ENCODE results near the gene HOXA10.

Gene HOXA10

DNA sequence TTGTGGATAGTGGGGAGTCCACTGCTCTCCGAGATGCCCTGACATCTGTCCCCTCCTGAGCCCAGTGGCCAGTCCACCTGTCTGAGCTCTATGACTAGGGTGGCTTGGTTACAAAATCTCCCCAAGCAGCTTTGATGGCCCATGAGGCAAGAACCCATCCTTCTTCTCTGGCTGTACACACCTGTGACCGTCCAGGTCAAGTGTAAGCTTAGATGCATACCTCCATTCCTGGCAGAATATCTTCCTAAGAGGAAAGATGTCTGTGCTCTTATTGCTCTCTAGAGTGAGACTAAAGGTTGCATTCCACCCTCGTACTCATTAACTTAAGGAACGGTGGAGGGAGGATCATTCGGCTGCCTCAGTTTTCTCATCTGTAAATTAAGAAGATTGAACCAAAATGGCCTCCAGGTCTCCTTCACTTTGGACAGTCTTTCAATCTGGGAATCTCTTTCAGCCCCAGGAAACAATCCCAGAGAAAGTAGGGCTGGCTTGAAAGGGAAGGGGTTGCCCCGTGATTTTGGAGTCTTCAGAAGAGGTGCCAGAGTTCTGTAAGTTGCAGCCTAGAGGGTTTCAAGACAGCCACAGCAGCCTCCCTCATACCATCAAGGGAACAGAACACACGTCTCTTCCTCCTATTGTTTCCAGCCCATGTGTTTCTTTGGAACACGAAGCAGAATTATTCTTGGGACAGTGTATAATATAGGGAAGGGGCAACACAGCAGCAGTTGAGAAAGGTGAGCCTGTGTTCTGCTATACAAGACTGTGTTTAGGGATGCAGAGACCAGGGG, 49.0 kb downstream of the HOXA10 start:
- Histone ChIP-seq H3K27me3 (ENCODE audit: control insufficient read depth, insufficient read depth, low read length) (no peaks in the 10 kb centered on the region), H3K79me2 (no peaks in the 10 kb centered on the region), H3K36me3 (ENCODE audit: control insufficient read depth, insufficient read depth, low read length) (no peaks in the 10 kb centered on the region), H3K27ac (no peak overlapping the region), H3K4me2 (ENCODE audit: low read length) (peak overlapping the region; percentile 49), H3K4me1 (no peaks in the 10 kb centered on the region), H3K9ac (no peak overlapping the region), H2AFZ (no peak overlapping the region), H3K4me3 (ENCODE audit: low read depth, low read length) (no peak overlapping the region), H3K9me3 (ENCODE audit: control insufficient read depth, low read length) (no peaks in the 10 kb centered on the region)
- TF ChIP-seq, protein P1, sequence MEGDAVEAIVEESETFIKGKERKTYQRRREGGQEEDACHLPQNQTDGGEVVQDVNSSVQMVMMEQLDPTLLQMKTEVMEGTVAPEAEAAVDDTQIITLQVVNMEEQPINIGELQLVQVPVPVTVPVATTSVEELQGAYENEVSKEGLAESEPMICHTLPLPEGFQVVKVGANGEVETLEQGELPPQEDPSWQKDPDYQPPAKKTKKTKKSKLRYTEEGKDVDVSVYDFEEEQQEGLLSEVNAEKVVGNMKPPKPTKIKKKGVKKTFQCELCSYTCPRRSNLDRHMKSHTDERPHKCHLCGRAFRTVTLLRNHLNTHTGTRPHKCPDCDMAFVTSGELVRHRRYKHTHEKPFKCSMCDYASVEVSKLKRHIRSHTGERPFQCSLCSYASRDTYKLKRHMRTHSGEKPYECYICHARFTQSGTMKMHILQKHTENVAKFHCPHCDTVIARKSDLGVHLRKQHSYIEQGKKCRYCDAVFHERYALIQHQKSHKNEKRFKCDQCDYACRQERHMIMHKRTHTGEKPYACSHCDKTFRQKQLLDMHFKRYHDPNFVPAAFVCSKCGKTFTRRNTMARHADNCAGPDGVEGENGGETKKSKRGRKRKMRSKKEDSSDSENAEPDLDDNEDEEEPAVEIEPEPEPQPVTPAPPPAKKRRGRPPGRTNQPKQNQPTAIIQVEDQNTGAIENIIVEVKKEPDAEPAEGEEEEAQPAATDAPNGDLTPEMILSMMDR (IDR thresholded peaks at IDR 0.05) = no peak

DNA sequence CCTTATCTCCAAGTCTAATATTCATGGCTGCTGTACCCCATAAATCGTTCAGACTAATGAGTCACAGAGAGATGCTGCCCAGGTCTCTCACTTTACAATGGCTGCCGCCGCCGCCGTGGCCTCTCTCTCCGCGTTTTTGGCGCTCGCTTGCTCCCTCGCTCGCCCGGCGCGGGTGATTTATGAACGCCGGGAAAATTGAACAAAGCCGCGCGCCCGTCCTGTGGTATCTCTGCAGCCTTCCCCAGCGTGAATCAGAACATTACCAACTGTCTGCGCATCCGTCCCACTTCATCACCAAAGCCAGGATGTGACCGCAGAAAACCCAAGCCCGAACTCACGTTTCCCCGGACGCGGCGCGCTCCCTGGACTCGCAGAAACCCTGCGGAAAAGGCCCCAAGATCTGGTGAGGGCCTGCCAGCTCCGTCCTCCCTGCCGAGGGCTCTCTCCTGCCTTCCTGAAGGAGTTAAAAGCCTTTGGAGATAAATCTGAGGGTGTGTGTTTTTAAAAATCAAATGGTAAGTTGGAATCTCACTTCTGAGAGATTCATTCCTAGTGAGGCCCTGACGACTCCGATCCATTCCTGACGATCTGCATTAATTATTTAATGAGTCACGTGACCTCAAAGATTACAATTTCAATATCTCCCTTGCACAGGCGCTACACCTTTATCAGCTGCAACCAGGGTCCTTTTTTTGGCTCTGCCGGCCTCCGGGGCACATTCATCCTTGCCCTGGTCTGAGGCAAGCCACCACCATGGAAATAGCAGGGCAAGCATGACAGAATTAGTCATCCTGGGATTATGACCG, 49.8 kb downstream of the HOXA10 start:
- TF ChIP-seq, protein P1 (IDR thresholded peaks at IDR 0.05) = no peak
- H3K4me1 ChIP-seq = no peaks in the 10 kb centered on the region
- no peak overlapping the region for H3K27ac ChIP-seq
- no peak overlapping the region for H3K4me3 ChIP-seq (ENCODE audit: low read depth, low read length)
- H3K9me3 ChIP-seq (ENCODE audit: control insufficient read depth, low read length) = no peaks in the 10 kb centered on the region
- no peaks in the 10 kb centered on the region for H3K36me3 ChIP-seq (ENCODE audit: control insufficient read depth, insufficient read depth, low read length)
- H2AFZ ChIP-seq = no peak overlapping the region
- H3K4me2 ChIP-seq (ENCODE audit: low read length) = no peak overlapping the region
- H3K79me2 ChIP-seq = no peaks in the 10 kb centered on the region
- H3K27me3 ChIP-seq (ENCODE audit: control insufficient read depth, insufficient read depth, low read length) = no peaks in the 10 kb centered on the region
- H3K9ac ChIP-seq = no peak overlapping the region

DNA sequence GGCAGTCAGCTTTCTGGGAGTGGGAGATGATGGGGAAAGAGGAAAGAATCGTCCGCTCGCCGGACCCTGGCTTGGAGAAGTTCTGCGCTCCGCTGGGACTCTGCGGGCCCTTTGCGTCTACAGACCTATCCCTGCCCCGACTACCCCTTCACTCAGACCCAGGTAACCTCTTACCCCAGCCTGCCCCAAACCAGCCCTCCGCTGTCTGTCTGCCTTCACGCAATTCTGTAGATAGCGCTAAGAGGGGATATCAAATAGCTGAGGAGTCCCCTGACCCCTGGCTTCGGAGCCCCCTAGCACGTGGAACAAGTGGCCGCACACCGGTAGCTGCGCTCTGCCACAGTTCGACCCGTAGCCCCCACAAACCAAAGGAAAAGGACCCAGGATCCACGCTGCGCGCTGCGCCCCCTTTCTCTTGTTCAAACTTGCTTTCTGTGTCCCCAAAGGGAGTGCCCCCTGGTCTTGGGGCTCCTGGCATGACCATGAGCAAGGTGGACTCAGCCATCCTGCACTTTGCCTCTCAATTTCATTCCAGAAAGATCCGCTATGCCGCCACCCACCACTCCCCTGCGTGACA, 50.6 kb downstream of the HOXA10 start:
- H2AFZ ChIP-seq = no peak overlapping the region
- H3K4me3 ChIP-seq (ENCODE audit: low read depth, low read length) = no peak overlapping the region
- H3K4me2 ChIP-seq (ENCODE audit: low read length) = no peak overlapping the region
- H3K36me3 ChIP-seq (ENCODE audit: control insufficient read depth, insufficient read depth, low read length) = no peaks in the 10 kb centered on the region
- no peak overlapping the region for H3K9ac ChIP-seq
- no peaks in the 10 kb centered on the region for H3K27me3 ChIP-seq (ENCODE audit: control insufficient read depth, insufficient read depth, low read length)
- no peaks in the 10 kb centered on the region for H3K9me3 ChIP-seq (ENCODE audit: control insufficient read depth, low read length)
- H3K4me1 ChIP-seq = no peaks in the 10 kb centered on the region
- H3K27ac ChIP-seq = no peak overlapping the region
- no peaks in the 10 kb centered on the region for H3K79me2 ChIP-seq
- TF ChIP-seq, protein P1 (IDR thresholded peaks at IDR 0.05) = no peak

DNA sequence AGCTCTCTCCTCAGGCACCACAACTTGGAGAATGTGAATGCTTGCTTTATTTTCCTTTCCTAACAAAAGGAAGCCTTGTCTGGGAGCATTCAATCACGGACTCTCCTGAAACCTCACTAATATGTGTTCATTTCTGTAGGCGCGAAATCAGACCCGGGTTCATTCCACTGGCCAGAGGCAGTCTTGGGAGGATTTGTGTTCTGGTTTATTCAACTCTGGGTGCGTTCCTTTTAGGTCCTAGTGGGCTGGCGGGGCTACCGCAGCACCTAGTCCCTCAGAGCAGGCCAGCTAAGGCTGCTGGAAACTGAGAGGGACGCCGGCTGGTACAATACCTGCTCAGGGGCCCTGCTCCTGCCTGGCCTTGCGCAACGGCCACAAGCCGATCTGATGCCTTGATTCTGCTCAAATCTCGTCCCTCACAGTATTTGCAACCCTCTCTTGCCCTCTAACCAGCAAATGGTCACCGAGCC, 51.1 kb downstream of the HOXA10 start:
- Histone ChIP-seq H3K4me1 (no peaks in the 10 kb centered on the region), H3K79me2 (no peaks in the 10 kb centered on the region), H3K9me3 (ENCODE audit: control insufficient read depth, low read length) (no peaks in the 10 kb centered on the region), H3K9ac (no peak overlapping the region), H3K36me3 (ENCODE audit: control insufficient read depth, insufficient read depth, low read length) (no peaks in the 10 kb centered on the region), H3K27me3 (ENCODE audit: control insufficient read depth, insufficient read depth, low read length) (no peaks in the 10 kb centered on the region), H3K4me2 (ENCODE audit: low read length) (no peak overlapping the region), H2AFZ (no peak overlapping the region), H3K4me3 (ENCODE audit: low read depth, low read length) (no peak overlapping the region), H3K27ac (no peak overlapping the region)
- TF ChIP-seq, protein P1 (IDR thresholded peaks at IDR 0.05) = no peak

Measured in parathyroid adenoma (tissue), 2 donors.